MM.1S (cell line): ENCODE results near the gene PDE4A.

Experiments used
- DNase-seq: peaks from one replicate; pipeline ENCODE4 v3.0.0-alpha.2; 2015
- H2AFZ ChIP-seq: fragments of 300-600 bp; sonication (generic); 2 replicates; pipeline ENCODE4 v1.6.0; 2016; ENCODE audit warnings: antibody characterized with exemption, low read length
- H3F3A ChIP-seq: fragments of 300-600 bp; sonication (generic); 2 replicates; pipeline ENCODE4 v1.6.1; 2016; ENCODE audit warnings: mild to moderate bottlenecking, antibody characterized with exemption, low read length, moderate library complexity, mixed read lengths; ENCODE audit not compliant: insufficient read depth
- H3K27ac ChIP-seq: fragments of 300-600 bp; sonication (generic); 2 replicates; pipeline ENCODE4 v1.5.1; 2016; ENCODE audit warnings: mild to moderate bottlenecking, low read length
- H3K27me3 ChIP-seq: fragments of 300-600 bp; sonication (generic); replicated peaks from 2 replicates; pipeline ENCODE4 v1.6.0; 2016; ENCODE audit warnings: low read length; ENCODE audit not compliant: insufficient read depth
- H3K36me3 ChIP-seq: fragments of 300-600 bp; sonication (generic); replicated peaks from 2 replicates; pipeline ENCODE4 v1.6.1; 2016; ENCODE audit warnings: mild to moderate bottlenecking, low read length, mixed read lengths; ENCODE audit not compliant: insufficient read depth
- H3K4me1 ChIP-seq: fragments of 300-600 bp; sonication (generic); 2 replicates; pipeline ENCODE4 v1.6.1; 2016; ENCODE audit warnings: low read length, mixed read lengths
- H3K4me2 ChIP-seq: fragments of 300-600 bp; sonication (generic); 2 replicates; pipeline ENCODE4 v1.6.0; 2016; ENCODE audit warnings: low read depth, low read length
- H3K4me3 ChIP-seq: fragments of 300-600 bp; sonication (generic); 2 replicates; pipeline ENCODE4 v1.5.1; 2016; ENCODE audit warnings: low read length, mixed read lengths
- H3K79me2 ChIP-seq: fragments of 300-600 bp; sonication (generic); 2 replicates; pipeline ENCODE4 v1.6.1; 2016; ENCODE audit warnings: mixed run types, low read length, mixed read lengths
- H3K9ac ChIP-seq: fragments of 300-600 bp; sonication (generic); 2 replicates; pipeline ENCODE4 v1.6.1; 2016; ENCODE audit warnings: low read length, mixed read lengths
- H3K9me2 ChIP-seq: fragments of 300-600 bp; sonication (generic); replicated peaks from 2 replicates; pipeline ENCODE4 v1.6.1; 2016; ENCODE audit warnings: mild to moderate bottlenecking, low read length, mixed read lengths; ENCODE audit not compliant: insufficient read depth
- H3K9me3 ChIP-seq: fragments of 300-600 bp; sonication (generic); replicated peaks from 2 replicates; pipeline ENCODE4 v1.6.1; 2016; ENCODE audit warnings: mild to moderate bottlenecking, low read length, mixed read lengths; ENCODE audit not compliant: insufficient read depth
- H4K20me1 ChIP-seq: fragments of 300-600 bp; sonication (generic); 2 replicates; pipeline ENCODE4 v1.6.1; 2016; ENCODE audit warnings: mild to moderate bottlenecking, low read length, moderate library complexity, mixed read lengths; ENCODE audit not compliant: insufficient read depth
- CTCF ChIP-seq: fragments of 300-600 bp; sonication (generic); IDR thresholded peaks from 2 replicates; pipeline ENCODE4 v1.5.1; 2016; ENCODE audit warnings: antibody characterized with exemption, low read length, mixed read lengths
- EZH2 ChIP-seq: fragments of 300-600 bp; sonication (generic); optimal IDR thresholded peaks from 2 replicates; pipeline ENCODE3; 2017; ENCODE audit warnings: low read depth, mild to moderate bottlenecking, antibody characterized with exemption, low read length, mixed read lengths
- EZH2phosphoT487 ChIP-seq: fragments of 300-600 bp; sonication (generic); IDR thresholded peaks from 2 replicates; pipeline ENCODE4 v1.6.1; 2018; ENCODE audit warnings: antibody characterized with exemption, low read length

The PDE4A gene

GRCh38 chr19:10462557-10462956 lies 42.2 kb downstream of the PDE4A start:
- 0 out of 2 replicates have a peak, but pooled peaks cover 3% of the 10 kb centered on the region for H3K4me1 ChIP-seq
- no peak overlapping the region for H3K27ac ChIP-seq
- H3K9me2 ChIP-seq, result no peaks in the 10 kb centered on the region
- H3K36me3 ChIP-seq, result no peaks in the 10 kb centered on the region
- H3K9me3 ChIP-seq, result no peaks in the 10 kb centered on the region
- no peak overlapping the region for H3K4me3 ChIP-seq
- TF ChIP-seq EZH2 (no peak), EZH2phosphoT487 (no peak), CTCF (no peak)
- no peak for DNase-seq
- no peak overlapping the region for H3K9ac ChIP-seq
- H3K4me2 ChIP-seq, result no peak overlapping the region
- H4K20me1 ChIP-seq, result no peaks in the 10 kb centered on the region
- no peak overlapping the region for H2AFZ ChIP-seq
- no peaks in the 10 kb centered on the region for H3K27me3 ChIP-seq
- H3K79me2 ChIP-seq, result no peaks in the 10 kb centered on the region
- H3F3A ChIP-seq, result peaks cover 3% of the 10 kb centered on the region; the same call in 1 of the 2 replicates

GRCh38 chr19:10464456-10464855 lies 44.1 kb downstream of the PDE4A start:
- H3K9ac ChIP-seq, result no peak overlapping the region
- no peak for DNase-seq
- H3K79me2 ChIP-seq, result no peaks in the 10 kb centered on the region
- no peaks in the 10 kb centered on the region for H3K36me3 ChIP-seq
- no peaks in the 10 kb centered on the region for H3K9me2 ChIP-seq
- H3K4me1 ChIP-seq, result 0 out of 2 replicates have a peak, but pooled peaks cover 3% of the 10 kb centered on the region
- no peak for TF ChIP-seq EZH2
- no peak for TF ChIP-seq EZH2phosphoT487
- TF ChIP-seq CTCF, result no peak
- H3K9me3 ChIP-seq, result no peaks in the 10 kb centered on the region
- no peak overlapping the region for H3K4me2 ChIP-seq
- no peak overlapping the region for H3K27ac ChIP-seq
- H3K27me3 ChIP-seq, result no peaks in the 10 kb centered on the region
- H2AFZ ChIP-seq, result no peak overlapping the region
- peaks cover 3% of the 10 kb centered on the region; the same call in 1 of the 2 replicates for H3F3A ChIP-seq
- H4K20me1 ChIP-seq, result no peaks in the 10 kb centered on the region
- H3K4me3 ChIP-seq, result no peak overlapping the region

- Histone ChIP-seq H3F3A (no peaks in the 10 kb centered on the region), H3K4me3 (no peak overlapping the region), H3K9me3 (no peaks in the 10 kb centered on the region), H3K9me2 (no peaks in the 10 kb centered on the region), H4K20me1 (no peaks in the 10 kb centered on the region), H3K4me1 (no peaks in the 10 kb centered on the region), H3K79me2 (no peaks in the 10 kb centered on the region), H3K36me3 (no peaks in the 10 kb centered on the region), H3K9ac (no peak overlapping the region), H3K27ac (no peak overlapping the region), H3K4me2 (no peak overlapping the region), H2AFZ (no peak overlapping the region), H3K27me3 (no peaks in the 10 kb centered on the region)
- TF ChIP-seq EZH2phosphoT487 (no peak), EZH2 (no peak), CTCF (no peak)
- no peak for DNase-seq
Observed at GRCh38 chr19:10467104-10467706, 46.9 kb downstream of the PDE4A start.
